ENCODE results near the gene RBP3. TPM values are rescaled to one million over a fixed set of nuclear protein-coding genes. Genes with fewer than 3 reads are reported as not detected.

Gene RBP3
- total RNA-seq, 1 donor from 2014 or later: not detected

DNA sequence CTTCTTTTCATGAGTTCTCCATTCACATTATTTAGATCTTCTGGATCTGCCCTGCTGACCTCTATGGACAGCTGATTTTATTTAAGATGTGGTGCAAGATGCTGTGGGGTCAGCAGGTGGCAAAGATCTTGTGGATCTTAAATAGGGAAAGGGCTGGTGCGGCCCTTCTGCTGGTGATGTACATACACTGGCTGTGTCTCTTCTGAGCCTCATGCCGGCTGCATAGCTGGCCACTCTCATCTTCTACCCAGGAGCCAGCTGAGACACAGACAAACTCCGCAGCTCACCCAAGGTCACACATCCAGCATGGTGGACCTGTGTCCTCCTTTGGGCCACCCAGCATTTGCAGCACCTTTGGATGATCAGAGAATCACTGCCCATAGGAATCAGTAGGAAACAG lies 9.7 kb downstream of the RBP3 start:
- DNase-seq (ENCODE audit: low spot score): no peak

GRCh38 chr10:47358457-47358856 lies 10.3 kb downstream of the RBP3 start:
- DNase-seq (ENCODE audit: low spot score): no peak

- DNase-seq (ENCODE audit: low spot score): no peak
Measured at GRCh38 chr10:47359101-47359500, 10.9 kb downstream of the RBP3 start.

DNA sequence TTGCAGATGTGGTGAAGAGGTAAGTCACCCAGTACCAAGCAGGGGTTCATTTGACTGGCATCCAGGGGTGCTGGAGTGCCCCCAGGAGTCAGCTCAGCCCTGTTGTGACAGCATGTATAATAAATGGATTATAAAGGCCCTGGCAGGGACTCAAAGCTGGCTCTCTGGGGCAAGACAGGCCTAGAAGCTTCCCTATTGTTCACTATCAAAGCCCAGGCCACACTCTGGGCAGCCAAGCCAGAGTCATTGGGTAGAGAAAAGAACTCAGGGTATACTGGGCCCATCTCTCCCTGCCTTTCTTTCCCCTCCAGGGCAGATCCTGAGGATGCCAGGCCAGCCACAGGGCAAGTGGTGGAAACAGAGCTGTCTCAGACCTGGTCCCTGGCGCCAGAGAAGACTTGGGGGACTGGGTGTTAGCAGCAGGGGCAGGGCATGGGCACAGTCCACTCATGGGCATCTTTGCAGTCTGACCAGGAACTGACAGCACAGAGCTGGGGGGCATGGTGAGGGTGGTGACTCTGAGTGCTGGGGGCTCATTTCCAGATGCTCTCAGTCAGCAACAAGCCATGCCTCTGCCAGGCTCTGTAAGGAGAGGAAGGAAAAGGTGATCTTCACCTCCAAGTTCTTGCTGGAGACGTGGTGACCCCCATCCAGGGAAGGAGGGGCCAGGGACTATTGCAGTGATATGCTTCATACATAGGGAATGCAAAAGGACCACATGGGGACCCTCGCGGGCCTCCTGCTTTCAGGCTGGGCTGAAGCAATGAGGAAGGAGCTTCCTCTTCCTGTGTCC lies 11.7 kb downstream of the RBP3 start:
- DNase-seq (ENCODE audit: low spot score): no peak

- DNase-seq (ENCODE audit: low spot score): no peak
Measured at GRCh38 chr10:47360419-47361040, 12.4 kb downstream of the RBP3 start.

GRCh38 chr10:47361293-47361692 lies 13.1 kb downstream of the RBP3 start:
- DNase-seq (ENCODE audit: low spot score): no peak

- no peak for DNase-seq (ENCODE audit: low spot score)
Measured at GRCh38 chr10:47362199-47362598, 14.0 kb downstream of the RBP3 start.

- DNase-seq (ENCODE audit: low spot score): no peak
Measured at GRCh38 chr10:47363781-47364180, 15.6 kb downstream of the RBP3 start.

- DNase-seq (ENCODE audit: low spot score): no peak
Measured at GRCh38 chr10:47364366-47364765, 16.2 kb downstream of the RBP3 start.

- no peak for DNase-seq (ENCODE audit: low spot score)
Measured at GRCh38 chr10:47364911-47365310, 16.7 kb downstream of the RBP3 start.

- DNase-seq (ENCODE audit: low spot score): no peak
Measured at GRCh38 chr10:47365431-47366180, 17.4 kb downstream of the RBP3 start.

DNA sequence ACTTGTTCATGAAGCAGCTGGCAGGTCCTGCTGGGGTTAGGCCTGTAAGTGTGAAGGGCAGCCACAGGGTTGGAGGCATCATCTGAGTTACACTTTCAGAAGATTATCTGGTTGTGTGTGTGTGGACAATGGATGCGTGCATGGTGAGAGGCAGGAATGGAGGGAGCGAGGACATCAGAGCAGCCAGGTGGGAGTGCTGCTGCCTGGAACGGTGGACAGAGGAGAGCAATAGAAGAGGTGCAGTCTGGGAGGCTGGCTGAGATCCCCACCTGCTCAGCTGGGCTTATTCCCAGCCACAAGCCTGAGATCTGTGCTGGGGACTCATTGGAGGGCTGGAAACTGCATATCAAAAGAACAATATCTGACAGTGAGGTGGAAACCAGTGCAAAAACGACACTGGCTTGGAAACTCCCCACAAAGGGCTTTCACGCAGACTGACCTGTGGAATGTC lies 18.0 kb downstream of the RBP3 start:
- DNase-seq (ENCODE audit: low spot score): no peak

DNA sequence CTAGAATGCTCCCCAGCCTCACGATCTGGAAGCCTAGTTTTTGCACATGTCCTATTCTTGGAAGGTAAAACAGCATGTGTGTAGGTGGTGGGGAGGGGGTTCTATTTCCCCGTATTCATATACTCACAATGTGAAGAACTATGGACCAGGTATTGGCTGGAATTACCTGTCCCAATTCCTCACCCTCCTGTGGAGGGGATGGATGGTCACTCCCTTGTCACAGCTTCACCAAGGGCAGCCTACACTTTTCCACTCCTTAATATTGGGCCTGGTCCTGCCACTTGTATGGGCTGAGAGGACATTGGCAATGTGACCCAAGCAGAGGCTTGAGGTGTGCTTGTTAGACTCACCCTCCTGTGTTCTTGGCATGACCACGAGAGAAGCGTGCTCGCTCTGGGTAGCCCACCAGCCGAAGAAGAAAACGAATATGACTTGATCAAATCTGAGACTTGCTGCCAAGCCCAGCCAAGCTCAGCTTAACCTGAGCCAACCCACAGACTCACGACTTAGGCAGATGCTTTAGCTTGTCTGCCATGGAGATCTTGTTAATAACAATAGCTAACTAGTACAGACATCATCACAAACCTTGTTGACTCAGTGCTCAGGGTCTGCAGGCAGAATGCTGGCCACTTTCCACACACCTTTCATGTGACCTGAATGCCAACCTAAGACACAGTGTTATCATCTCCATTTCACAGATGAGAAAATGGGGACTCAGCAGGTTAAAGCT lies 18.7 kb downstream of the RBP3 start:
- no peak for DNase-seq (ENCODE audit: low spot score)

GRCh38 chr10:47367646-47368045 lies 19.5 kb downstream of the RBP3 start:
- DNase-seq (ENCODE audit: low spot score): no peak

DNA sequence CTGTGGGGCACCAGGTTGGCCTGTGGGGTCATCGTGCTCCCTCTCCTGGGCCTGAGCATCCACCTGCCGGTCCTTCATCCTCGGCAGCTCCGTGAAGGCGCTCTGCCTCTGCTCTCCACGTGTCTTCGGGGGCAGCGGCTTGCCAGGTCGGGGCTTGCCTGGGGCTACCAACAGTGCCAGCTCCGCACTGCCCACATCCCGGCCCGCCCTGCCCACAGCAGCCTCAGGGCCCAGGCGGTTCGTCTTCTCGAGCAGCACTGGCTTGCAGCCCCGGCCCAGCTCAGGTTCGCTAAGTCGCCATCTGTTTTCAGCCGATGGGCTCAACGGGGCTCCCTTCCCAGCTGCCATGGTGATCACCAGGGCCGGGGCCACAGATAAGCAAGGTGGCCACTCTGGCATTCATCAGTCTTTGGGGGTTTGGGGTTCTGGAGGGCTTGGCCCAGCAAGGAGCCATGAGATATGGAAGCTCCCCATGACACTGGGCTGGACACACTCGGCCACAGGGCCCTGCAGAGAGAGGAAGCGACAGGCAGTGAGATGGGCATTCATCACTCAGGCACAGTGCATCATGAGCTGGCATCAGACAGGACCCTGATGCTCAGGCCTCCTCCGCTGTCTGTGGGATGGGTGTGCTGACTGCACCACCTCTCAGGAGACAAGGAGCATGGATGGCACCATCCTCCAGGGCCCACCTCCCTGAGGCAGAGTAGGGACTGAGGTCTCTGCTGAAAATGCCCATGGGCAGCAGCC lies 20.4 kb downstream of the RBP3 start:
- no peak for DNase-seq (ENCODE audit: low spot score)

DNA sequence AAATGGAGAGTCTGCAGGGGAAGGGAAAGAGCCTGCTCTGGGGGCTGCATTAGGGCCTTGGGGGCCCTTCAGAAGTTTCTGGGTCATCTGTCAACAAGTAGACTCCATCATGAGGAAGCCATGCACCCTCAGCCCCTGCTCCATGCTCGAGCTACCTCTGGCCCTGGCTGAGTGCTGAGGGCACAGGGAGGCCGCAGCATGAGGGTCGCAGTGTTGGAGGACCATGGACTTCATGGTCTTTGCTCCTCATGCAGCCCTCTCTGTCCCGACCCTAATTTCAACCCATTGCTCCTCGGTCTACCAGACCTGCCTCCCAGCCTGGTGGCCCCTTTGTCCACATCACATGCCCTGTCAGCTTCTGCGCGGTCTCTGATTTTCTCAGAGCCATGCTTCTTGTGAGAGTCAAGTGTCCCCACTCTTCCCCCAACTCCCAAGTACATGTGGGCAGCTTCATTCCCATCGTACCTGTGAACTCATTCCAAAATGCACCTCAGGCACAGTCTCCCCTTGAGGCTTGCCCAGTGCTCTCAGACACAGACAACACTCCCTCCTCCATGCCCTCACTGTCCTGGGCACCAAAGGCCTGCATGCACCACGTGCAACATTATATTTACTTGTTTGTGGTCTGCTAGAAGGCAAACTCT lies 21.2 kb downstream of the RBP3 start:
- DNase-seq (ENCODE audit: low spot score): no peak

DNA sequence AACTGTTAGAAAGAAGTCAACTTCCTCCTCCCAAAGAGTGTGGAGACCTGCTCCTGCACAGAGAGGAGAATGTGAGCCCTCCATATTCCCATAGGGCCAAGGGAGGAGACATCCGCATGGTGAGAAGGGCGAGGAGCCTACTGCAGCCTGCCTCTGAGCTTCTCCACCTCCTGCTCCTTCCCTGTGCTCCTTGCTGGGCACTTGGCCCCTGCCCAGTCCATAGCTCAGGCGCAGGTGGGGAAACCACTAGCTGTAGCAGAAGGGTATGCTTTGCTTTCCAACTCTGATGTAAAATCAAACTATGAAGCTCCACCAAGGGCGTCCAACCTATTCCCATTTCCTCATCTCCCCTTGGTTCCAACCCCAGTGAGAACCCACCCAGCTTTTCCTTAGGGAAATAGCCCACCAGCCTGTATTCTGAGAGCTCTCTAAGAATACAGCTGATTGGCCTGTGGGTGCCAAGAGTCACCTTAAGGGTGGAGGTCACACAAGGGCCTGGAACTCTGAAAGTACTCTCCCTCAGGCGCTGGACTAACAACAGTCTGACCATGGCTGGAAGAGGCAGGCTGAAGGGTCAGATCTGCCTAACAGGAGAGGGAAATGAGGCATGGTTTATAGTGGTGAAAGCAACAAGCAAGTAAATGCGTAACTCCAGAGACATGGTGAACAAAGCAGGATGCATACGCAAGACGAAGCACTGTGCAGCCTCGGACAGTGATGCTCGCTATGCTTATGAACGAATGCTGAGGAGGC lies 22.0 kb downstream of the RBP3 start:
- peak; percentile 5 for DNase-seq (ENCODE audit: low spot score)

GRCh38 chr10:47370878-47371277 lies 22.7 kb downstream of the RBP3 start:
- DNase-seq (ENCODE audit: low spot score): peak; percentile 14

GRCh38 chr10:47371629-47372485 lies 23.7 kb downstream of the RBP3 start:
- DNase-seq (ENCODE audit: low spot score): peak; percentile 23

Data from ureter (tissue), 1 donor.